Stimulated activated CD4-positive, alpha-beta T cell treated with anti-CD3 and anti-CD28 coated beads, Interleukin-1b, Interleukin-23, amount 100 ng/mL, for 48 hours (primary cell): Measurements from ENCODE around the gene ZNF428.
"Not testable (repeated sequence)": the region's sequence is repeated elsewhere in the genome, so short reads cannot be mapped to it uniquely, and the experiment has no call there.

Source experiments
- DNase-seq: peaks from one replicate; pipeline ENCODE4 v3.0.0-alpha.2; 2020

ZNF428 gene

DNA sequence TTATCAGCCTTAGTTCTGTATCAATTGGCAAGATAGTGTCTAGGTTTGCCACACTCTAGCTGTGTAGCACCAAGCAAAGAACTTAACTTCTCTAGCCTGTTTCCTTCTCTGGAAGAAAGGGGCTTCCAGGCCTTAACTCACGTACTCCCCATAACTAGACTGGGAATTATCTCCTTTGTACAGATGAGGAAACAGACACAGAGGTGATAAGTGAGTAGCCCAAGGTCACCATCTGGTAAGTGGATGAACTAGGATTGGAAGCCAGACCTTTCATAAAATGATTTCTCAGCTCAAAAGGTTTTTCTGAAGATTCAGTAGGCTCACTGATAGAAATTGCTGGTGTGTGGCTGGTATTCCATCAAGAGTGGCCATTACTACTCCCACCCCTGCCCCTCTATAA is 3.1 kb downstream of the ZNF428 start:
- DNase-seq, result no peak

DNA sequence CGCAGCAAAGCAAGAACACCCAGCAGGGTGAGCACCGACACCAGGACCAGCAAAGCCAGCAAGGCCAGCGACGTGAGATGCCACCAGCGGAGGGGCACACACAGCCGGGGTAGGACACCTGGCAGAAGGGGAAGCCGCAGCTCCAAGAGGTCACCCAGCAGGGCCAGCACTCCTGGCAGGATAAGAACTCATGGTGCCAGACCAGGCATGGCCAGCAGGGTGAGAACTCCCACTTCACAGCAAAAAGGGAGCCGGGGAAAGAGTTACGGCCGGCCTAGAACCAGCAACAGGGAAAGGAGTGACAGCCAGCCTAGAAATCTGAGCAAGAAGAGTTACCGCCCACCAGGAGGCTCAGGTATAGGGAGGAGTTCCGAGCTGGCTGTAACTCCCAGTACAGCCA is 7.1 kb downstream of the ZNF428 start:
- no peak for DNase-seq

DNA sequence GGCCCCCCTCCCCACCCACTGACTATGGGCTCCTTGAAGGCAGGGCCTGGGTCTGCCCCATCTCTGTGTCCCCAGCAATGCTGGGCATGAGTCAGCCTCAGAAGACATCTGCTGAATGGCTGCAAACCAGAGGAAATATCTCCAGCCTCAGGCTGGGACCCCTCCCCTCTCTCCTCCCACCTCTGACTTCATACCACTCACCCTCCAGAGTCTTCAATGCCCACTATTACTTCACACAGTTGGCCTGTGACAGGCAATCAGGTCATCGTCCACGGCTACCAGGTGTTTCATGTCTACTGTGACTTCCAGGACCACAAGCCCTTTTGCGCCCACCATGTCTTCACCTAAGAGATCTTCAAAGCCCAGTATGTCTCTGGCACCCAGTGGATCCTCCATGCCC is 7.6 kb downstream of the ZNF428 start, which contains the start of gene SRRM5:
SRRM5 (plus strand) TSS at position 301 of the 400 bp plus-strand sequence; CDS start at position 335, 34 bp downstream.
- DNase-seq, result no peak

DNA sequence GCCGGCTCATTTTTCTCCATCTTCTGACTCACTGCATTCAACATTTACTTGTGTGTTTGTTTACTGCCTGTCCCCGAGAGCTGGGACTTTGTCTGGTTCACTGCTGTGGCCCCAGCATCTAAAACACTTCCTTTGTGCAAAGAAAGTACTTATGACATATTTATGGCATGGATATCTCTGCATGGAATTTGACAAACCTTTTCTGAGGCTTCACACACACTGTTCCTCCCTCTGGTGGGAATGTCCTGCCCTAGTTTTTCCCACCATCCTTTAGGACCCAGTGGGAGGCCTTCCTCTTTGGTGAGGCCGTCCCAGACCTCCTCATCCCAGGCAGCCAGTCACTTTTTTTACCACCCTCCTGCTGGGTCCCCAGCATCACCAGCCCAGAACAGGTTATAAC is 8.9 kb downstream of the ZNF428 start:
- DNase-seq, result no peak

DNA sequence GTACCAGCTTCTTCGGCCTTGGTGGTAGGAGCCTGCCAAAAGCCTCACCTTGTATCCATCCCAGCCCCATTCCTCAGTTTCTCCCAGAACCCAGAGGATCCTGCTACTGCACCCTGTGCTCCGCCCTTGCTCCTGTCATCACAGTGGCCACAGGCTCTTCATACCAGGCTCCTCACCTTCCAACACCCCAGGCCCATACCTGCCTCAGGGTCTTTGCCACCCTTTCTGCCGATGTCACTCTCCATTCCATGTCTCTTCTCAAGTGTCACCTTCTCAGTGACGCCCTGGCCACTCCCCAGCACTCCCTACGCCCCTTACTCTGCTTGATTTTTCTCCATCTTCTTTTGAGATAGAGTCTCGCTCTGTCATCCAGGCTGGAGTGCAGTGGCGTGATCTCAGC is 9.6 kb downstream of the ZNF428 start:
- no peak for DNase-seq

DNA sequence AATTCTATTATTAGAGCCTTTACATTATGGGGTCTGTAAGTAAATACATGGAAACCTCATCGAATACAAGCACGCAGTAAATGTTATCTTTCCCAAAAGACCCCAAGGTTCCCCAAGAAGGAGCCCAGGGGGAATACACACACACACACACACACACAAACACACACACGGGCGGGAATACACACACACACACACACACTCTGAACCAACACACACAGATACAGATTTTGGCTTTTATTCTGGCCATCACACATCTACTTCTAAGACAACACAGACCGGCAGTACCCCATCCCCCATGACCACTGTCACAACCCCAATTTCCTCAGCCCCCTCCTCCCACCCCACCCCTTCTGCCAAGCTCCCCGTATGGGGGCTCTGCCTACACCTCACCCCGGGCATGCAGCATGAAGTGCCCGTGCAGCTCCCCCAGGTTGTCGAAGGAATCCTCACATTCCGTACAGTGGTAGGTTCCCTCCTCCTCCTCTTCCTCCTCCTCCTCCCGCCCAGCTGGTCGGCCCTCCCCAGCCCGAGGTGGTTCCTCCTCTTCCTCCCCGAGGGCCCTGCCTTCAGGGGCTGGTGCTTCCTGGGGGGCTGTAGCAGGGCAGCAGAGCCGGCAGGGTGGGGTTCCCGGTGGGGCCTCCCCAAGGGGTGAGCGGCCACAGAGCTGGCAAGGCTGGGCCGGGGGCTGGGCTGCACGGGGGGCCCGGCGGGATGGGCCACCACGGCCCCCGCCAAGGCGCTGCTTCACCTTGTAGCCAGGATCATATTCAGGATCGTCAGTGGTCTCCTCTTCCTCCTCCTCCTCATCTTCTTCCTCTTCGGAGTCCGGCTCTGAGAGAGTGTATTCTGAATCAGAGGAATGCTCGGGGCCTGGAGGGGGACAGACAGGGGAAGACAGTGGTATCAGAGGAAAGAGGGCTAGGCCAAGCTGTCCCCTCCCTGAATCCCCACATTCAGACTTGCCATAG is 11.9 kb downstream of the ZNF428 start:
- DNase-seq, result no peak

DNA sequence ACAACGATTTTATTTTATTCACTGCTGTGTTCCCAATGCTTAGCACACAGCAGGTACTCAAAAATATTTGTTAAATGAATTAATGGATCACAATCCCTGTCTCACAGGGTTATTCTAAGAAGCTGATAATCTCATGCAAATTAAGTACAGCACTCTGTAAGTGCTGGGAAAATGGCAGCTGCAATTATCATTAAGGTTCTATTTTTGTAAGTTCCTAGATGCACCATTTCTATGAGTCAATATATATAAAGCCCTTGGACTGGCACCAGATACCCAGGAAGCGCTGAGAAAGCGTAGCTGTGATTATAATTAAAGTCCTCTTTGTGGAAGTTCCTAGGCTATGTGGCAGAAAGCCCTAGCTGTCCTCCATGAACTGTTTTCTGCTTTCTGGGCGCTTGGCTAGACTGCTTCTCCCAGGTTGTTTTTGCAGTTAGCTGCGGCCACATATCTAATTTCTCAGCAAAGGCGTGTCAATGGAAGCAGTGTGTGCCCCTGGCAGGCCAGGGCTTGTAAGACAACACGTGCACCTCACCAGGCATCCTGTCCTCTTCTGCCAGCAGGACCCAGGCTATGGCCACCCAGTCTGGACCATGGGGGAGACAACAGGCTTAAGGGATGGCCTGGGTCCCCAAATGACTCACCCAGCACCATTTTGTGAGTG is 12.7 kb downstream of the ZNF428 start:
- DNase-seq, result no peak

DNA sequence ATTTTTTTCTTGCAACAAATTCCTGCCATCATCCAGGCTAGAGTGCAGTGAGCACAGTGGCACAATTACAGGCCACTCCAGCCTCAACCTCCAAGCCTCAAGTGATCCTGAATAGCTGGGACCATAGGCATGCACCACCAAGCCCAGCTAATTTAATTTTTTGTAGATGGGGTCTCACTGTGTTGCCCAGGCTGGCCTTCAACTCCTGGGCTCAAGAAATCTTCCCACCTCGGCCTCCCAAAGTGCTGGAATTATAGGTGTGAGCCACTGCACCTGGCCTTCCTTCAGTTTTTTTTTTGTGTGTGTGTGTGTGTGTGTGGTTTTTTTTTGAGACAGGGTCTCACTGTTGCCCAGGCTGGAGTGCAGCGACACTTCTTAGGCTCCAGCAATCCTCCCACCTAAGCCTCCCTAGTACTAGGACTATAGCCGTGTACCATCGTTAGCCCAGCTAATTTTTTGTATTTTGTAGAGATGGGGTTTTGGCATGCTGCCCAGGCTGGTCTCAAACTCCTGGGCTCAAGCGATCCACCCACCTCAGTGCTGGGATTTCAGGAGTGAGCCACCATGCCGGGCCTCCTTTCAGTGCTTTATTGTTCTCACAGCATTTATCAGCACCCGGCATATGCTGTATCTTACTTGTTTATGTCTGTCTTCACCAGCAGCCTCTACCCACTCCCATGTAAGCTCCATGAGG is 13.4 kb downstream of the ZNF428 start:
- no peak for DNase-seq

DNA sequence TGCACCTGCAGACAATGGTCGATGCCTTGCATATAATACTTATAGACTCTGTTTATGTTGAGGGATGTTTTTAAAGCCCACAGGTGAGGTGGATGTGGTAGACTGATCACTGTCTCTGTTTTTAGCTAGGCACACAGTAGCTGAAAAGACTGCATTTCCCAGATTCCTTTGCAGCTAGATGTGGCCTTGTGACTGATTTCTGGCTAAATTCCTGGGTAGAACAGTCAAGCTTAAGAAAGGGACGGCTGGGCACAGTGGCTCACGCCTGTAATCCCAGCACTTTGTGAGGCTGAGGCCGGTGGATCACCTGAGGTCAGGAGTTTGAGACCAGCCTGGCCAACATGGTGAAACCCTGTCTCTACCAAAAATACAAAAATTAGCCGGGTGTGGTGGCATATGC is 19.1 kb downstream of the ZNF428 start:
- DNase-seq, result not testable (repeated sequence)

DNA sequence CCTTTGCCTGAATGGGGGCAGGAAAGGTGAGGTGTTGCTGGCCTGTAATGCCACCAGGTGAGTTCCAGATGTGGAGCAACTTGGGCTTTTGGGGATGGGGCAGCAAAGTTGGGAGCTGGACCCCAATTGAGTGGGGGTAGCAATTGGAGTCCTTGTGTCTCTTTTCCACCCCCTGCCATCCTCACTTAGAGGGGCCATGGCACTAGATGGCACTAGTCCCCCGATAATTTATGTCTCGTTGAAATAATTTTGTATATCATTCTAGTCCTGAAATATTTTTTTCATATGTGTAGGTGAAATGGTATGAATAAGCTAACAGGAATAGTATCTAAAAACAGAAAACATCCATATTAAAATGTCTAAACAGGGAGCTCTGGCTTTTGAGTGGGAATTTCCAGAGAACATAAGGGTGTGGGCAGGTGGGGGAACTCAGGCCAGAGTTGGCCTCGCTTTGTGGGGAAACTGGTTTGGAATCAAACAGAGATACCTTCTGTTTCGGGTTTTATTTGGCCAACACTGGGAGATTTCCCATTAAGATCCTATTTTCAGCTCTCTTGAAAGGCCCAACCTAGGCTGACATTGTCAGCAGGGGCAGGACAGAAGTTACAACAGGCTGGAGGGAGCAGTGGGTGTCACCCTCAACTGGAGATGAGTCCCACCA is 19.7 kb downstream of the ZNF428 start:
- no peak for DNase-seq

DNA sequence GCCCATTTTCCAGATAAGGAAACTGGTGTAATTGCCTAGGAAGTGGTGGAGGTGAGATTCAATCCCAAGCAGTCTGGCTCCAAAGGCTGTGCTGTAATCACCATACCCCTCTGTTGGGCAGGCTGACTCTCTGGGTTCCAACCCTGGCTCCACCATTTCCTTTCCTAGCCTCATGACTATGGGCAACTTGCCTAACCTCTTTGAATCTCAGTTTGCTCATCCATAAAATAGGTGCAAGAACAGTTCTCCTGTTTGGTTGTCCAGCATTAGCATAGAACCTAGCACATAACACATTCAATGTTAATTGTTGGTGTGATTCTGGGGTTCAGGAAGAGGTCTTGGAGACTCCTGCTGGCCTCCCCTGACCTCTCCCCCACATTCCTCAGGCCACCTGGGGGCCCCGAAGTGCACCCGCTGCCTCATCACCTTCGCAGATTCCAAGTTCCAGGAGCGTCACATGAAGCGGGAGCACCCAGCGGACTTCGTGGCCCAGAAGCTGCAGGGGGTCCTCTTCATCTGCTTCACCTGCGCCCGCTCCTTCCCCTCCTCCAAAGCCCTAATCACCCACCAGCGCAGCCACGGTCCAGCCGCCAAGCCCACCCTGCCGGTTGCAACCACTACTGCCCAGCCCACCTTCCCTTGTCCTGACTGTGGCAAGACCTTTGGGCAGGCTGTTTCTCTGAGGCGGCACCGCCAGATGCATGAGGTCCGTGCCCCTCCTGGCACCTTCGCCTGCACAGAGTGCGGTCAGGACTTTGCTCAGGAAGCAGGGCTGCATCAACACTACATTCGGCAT is 20.8 kb downstream of the ZNF428 start:
- no peak for DNase-seq

DNA sequence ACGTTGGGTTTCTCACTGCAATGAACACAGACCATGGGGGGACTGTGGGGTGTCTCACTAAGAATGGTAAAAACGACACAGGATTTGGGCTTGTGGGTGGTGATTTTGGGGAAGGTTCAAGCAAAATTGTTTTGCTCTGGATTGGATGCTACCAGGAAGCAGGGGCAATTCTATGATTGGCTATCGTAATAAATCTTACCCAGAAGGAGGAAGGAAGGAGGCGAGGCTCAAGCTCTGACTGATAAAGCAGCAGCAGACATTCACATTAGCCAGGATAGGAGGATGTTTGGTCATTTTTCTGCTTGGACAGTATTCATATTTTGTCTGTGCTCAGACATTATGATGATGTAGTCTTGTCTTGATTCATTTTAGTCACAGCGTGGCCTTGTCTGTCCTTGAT is 21.6 kb downstream of the ZNF428 start:
- DNase-seq, result no peak

DNA sequence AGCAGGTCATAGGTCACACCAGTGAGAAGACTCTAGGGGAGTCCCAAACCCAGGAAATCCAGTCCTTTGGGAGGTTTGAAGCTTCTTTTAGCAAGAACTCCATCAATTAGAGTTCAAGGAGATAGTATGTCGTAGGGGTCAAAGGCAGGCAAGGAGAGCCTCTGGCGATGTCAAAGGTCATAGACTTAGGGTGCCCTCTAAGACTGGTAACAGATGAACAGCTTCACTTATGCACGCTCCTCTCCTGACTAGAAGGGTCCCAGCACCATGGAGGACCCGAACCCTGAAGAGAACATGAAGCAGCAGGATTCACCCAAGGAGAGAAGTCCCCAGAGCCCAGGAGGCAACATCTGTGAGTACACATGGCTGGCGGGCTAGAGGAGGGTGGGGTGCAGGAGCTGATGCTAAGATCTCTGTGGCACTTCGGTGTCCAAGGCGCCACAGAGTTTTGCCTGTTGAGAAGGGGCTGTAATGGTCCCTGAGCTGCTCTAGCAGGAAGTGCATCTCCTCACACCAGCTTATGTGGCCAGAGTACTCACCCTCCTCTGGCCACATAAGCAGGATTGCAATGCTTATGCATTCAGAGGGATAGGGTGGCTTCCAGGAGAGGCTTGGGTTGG is 22.5 kb downstream of the ZNF428 start:
- DNase-seq, result no peak

DNA sequence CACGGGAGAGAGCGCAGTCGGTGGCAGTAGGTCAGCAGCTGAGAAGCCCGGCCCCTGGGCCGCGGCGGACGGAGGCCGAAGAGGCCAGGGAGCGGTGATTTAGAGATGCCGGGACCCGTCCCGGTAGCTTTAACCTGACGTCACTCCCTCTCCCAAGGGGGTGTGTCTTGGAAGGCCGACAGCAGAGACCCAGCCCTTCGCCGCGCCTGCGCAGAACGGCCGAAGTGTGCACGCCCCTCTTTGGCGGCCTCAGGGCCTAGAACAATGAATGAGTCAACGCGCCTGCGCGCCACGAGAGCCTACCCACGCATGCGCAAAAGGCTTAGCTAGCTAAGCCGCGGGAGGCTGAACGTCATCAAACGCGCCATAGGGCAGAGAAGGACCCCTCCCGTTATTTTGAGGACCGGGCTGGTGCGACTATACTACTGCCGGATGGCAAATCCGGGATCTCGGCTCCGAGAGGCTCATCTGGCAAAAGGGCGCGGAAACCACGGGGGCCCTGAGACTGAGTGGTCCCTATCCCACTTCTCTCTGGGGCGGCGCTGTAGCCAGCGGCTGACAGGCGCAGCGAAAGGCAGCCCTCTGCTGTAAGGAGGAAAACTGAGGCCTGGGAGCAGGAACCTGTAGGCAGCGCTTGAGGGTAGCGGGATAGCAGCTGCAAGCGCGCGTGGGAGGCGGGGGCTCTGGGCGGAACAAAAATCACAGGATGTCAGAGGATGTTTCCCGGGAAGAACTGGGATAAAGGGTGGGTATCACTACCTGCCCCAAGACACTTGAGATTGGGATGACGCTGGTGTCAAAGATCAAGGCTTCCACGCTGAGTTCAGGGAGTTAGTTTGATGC is 23.2 kb downstream of the ZNF428 start, which contains the start of the genes IRGQ and ZNF576:
IRGQ (minus strand) TSS at position 136 of the 843 bp plus-strand sequence. CDS start 796 bp downstream, outside the sequence.
ZNF576 (plus strand) TSS at position 597 of the 843 bp plus-strand sequence. CDS start 514 bp downstream, outside the sequence.
- peak; percentile 100 for DNase-seq

DNA sequence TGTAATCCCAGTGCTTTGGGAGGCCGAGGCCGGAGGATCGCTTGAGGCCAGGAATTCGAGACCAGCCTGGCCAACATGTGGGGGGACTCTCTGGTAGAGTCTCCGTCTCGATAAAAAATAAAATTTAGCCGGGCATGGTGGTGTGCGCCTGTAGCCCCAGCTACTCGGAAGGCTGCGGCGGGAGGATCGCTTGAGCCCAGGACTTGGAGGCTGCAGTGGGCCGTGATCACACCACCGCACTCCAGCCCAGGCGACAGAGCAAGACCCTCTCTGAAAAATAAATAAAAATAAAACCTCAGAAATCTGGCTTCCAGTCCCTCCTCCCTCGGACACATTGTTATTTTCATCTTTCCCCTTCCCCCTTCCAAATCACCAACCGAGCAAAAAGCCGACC is 23.8 kb downstream of the ZNF428 start:
- no peak for DNase-seq

DNA sequence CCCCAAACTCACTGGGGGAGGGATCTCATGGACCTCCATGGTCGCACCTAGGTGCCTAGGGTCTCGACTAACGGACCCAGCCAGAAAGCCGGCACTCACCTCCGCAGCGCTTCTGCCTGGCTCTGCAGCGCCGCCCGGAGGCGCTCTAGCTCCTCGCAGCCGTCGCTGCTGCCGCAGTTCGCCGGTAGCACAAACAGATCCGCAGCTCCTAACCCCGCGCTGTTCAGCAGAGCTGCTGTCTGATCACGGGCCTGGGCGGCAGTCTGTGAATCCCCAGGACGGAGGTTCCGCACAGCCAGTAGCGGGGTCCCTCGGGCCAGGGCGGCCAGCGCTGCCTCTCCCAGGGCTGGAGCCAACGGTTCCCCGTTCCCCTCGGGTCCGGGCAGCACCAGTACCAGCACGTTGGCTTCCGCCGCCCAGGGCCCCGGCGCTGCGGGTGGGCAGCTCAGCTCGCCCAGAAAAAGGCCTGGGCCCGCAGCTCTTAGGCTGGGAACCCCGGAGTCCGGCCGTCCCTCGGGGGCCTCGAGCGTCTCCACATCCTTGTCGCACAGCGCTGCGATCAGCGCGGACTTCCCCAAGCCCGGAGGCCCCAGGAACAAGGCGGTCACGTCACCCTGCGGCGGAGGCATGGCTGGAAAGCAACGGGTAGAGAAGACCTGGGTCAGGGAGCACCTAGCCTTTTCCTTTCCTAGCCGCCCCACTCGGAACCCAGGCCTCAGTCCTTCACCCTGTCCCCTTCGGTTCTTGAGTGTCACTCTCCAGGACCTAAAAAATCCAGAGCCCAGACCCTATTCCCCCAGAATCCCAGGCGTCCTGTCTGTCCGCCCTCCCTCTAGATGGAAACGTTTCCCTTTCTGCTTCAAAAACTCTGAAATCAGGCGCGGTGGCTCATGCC is 24.5 kb downstream of the ZNF428 start:
- peak; percentile 76 for DNase-seq

DNA sequence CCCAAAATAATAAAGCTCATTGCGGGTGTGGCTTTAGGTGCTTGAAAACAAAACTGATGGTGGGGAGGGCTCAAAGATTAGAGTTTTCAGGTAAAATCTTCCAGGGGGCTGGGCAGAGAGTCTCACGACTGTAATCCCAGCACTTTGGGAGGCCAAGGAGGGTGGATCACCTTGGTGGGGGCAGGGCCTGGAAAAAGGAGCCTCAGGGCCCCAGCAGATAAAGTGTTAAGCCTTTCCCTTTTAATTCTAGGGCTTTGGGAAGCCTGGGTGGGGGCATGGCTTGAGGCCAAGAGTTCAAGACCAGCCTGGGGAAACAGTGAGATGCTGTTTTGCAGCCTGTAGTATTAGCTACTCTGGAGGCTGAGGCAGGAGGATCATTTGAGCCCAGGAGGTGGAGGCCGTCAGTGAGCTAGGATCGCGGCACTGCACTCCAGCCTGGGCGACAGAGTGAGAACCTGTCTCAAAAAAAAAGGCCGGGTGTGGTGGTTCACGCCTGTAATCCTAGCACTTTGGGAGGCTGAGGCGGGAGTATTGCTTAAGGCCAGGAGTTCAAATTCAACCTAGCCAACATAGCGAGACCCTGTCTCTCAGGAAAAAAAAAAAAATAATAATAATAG is 25.2 kb downstream of the ZNF428 start:
- no peak for DNase-seq

DNA sequence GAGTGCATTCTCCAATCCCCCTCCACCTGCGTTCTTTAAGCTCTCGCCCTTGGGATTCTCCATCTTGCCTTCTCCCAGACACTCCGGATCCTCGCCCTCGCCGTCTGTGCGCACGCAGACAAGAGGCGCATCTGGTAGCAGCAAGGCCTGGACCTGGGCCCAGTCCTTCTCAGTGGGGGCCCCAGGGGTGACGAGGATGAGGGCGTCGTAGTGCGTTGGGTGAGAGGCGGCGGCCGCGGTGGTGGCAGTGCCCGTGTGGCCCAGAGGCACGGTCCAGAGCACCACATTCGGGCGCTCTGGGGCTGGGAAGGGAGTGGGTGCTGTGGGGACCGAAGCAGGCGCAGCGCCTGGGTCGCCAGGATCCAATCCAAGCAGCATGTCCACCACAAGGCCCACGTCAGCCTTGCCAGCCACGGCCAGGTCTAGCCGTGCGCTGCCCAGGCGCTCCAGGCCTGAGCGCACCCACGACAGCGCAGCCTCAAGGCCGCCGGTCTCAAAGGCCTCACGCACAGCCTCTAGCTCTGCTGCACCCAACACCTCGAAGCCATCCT is 26.6 kb downstream of the ZNF428 start:
- DNase-seq, result no peak
